NCI-H446 treated with DMSO at 0.1 percent for 48 hours (cell line): ENCODE results near the gene ACSS2.

Source experiments
- DNase-seq: peaks from one replicate; lab custom pipeline; 2025; lab: John Stamatoyannopoulos, UW

ACSS2 gene

GRCh38 chr20:34915749-34916455 is 39.5 kb downstream of the ACSS2 start:
- DNase-seq, result no peak

DNA sequence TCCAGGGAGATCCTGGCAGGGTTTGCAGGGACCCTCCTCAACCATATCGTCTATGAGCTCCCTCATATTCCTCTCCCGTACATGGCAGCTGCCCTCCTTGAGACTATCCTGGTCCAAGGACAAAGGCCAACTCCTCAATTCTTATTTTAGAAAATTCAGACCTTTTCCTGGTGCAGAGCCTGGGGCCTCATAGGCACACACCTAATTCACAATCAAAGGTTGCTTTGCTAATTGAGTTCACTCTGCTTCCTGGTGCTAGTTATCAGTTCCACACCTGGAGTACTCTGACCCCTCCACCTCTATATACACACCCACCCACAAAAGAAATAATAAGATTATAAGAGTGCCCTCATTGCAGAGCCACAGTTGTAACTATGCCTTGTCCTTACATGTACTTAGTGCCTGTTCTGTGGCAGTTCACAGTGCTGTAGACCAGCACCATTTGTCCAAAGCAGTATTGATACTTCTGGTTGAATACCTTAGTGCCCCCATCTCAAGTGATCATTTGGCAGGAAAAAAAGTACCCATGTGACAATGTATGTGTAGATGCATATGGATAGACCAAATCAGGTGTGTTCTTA is 40.5 kb downstream of the ACSS2 start:
- DNase-seq, result no peak

- DNase-seq, result no peak
Measured at GRCh38 chr20:34920055-34920454, 43.6 kb downstream of the ACSS2 start.

DNA sequence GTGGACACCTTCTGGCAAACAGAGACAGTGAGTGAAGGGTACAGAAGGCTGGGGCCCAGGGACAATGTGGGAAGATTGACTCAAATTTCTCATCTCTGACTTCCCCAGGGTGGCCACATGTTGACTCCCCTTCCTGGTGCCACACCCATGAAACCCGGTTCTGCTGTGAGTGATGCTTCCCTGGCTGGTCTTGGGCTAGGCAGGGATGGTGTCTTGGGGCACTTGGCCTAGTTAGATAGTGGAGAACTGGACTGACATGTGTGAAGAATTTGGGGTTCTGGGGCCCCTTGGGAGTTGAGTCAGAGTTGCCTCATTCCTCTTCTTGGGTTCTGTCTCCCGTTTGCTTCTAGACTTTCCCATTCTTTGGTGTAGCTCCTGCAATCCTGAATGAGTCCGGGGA is 45.0 kb downstream of the ACSS2 start:
- DNase-seq, result no peak

GRCh38 chr20:34922654-34923381 is 46.4 kb downstream of the ACSS2 start:
- no peak for DNase-seq

- no peak for DNase-seq
Measured at GRCh38 chr20:34923414-34923813, 47.0 kb downstream of the ACSS2 start.

DNA sequence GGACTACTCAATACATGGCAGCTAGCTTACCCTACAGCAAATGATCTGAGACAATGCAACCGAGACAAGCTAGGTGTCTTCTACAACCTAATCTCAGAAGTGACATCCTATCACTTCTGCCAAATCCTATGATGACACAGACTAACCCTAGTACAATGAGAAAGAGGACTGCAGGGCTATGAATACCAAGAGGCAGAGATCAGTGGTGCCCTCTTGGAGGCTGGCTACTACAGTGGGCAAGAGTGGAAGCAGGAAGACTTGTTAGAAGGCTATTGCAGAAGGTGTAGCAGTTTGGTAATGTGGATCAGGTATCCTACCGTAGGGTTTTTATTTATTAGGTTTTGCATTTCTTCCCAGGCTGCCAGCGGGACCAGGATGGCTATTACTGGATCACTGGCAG is 48.9 kb downstream of the ACSS2 start:
- DNase-seq, result no peak

DNA sequence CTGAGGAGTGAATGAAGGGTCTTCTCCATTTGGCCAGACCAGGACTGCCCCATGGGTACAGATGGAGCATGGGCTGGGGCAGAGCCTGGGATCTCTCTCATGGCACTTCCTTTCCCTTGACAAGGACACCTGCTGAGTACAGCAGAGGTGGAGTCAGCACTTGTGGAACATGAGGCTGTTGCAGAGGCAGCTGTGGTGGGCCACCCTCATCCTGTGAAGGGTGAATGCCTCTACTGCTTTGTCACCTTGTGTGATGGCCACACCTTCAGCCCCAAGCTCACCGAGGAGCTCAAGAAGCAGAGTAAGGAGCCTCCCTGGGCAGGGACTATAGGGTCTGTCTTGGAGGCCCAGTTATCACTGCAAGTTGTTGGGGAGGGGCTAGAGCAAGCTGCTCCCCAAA is 49.6 kb downstream of the ACSS2 start:
- no peak for DNase-seq

DNA sequence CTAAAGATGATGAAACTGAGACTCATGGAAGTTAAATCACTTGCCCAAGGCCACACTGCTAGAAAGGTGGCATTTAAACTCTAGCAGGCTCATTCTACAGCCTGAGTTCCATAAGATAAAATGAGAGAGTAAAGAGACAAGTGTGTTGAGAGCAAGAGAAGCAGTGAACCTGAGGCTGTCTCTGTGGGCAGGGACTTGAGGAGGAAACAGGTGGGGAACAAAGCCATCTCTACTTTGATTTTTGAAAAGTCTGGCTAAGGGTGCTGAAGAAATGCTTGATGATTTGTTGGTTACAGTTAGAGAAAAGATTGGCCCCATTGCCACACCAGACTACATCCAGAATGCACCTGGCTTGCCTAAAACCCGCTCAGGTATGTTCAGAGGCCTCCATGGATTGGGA is 50.2 kb downstream of the ACSS2 start:
- no peak for DNase-seq

DNA sequence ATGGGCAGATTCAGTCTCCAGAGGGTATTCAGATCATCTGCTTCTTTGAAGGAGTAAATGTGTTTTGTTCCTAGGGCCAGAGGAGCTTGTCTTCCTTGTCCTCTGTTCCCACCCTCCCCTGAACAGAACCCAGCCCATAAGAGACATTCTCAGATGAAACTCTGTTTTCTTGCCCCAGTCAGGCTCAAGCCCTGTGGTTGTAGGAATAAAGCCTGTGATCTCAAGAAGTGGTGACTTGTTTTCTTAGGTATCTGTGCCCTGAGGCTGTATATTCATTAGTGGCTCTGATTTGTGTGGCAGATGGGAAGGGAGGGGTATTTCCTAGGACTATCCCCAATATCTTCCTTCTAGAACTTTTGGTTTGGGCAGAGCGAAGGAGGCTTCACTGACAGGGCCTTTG is 51.3 kb downstream of the ACSS2 start:
- no peak for DNase-seq

DNA sequence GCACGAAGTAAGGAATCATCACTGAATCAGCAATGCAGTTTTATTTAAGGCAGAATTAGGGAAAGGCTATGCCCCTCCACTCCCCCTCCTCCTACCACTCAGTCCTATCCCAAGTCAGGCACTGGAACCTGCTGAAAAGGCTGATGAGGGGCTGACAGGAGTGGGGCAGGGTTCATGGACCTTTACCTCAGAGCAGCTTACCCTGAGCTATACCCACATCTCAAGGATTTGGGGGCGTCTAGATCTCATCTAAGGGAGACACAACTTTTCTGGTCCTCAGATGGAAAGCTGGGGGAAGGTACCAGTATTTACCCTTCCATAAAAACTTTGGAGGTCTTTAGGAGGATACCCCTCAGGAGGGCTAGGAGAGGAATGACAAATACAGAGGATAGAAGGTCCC is 52.0 kb downstream of the ACSS2 start:
- DNase-seq, result no peak

DNA sequence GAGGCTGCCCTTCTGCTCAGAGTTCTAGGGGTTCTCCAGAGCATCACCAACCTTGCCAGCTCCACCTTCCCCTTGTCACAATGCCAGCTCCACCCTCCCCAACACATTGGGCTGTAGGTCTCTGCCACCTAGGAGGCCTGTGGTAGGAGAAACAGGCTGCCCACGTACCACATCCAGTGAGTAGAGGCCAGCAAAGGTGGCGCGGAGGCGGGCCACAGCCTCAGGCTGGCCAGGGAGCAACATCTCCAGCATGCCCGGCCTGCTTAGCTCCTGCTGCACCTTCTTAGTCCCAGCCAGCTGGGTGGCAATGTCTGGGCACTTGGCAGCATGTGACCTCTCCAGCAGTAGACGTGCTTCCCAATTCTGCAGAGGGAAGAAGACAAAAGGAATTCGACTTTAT is 55.4 kb downstream of the ACSS2 start:
- no peak for DNase-seq

DNA sequence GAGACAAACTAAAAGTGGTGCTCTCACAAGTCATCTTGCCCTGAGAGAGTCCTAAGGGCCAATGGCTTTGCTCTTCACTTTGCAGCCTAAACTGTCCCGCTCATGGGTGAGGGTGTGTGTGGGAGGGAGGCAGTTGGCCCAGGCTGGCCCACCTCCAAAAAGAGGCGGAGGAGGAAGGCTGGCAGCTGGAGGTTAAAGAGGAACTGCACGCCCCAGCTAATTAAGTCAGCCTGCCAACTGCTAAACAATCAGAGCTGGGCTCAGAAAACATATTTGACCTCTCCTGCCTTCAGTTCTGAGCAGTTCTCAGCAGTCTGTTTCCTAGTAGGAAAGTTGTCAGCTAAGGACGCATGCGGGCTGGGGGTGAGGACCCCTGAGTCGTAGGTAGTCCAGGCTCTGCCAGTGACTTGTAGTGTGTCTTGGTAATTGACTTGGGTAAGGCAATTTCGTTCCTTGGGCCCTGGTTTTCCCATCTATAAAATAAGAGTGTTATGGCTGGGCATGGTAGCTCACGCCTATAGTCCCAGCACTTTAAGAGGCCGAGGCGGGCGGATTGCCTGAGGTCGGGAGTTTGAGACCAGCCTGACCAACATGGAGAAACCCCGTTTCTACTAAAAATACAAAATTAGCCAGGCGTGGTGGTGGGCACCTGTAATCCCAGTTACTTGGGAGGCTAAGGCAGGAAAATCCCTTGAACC is 62.2 kb downstream of the ACSS2 start:
- DNase-seq, result peak; percentile 81

DNA sequence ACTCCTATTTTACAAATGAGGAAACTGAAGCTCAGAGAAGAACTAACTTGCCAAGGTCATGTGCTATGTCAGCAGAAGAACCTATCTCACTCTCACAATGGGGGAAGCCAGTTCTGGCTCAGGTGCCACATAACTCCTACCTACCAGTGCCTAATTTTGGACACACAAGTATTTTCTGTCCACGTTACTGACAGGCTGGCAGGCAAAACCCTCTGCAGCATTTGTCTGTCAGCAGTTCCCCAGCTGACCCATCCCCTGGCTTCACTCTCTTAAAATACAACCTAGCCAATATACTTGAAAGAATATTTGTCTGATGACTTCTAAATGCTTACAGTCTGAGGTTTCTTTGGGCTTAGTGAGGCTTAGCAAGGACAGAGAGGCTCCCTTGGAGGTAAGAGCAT is 63.7 kb downstream of the ACSS2 start:
- no peak for DNase-seq

DNA sequence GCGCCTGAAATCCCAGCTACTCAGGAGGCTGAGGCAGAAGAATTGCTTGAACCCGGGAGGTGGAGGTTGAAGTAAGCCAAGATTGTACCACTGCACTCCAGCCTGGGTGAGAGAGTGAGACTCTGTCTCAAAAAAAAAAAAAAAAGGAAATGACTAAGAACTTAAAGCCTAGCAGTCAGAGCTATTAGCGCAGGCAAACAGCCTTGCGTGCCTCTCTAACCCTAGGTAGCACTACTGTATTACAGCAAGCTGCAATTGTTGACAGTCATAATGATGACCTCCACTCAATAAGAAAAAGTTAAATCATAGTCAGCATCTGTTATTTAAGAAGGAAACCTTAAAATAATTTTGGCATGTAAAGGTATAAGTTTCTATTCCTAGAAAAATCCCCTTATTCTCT is 64.8 kb downstream of the ACSS2 start:
- DNase-seq, result no peak

DNA sequence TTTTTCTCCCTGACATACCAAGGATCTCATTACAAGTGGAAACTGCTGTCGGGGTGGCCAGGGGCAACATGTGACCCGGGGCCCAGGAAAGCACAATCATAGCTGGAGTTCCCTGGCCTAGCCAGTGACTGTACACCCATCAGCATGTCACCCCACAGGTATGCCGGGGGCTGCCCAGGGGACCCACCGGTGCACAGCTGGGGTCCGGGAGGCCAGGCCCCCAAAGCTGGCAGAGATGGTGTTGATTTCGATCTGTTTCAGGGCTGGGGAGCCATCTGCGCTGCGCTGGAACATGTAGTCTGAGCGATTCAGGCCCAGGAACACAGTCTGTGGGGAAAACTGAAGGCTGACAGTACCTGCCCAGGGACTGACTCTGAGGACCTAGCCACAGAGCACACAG is 65.9 kb downstream of the ACSS2 start:
- DNase-seq, result no peak

DNA sequence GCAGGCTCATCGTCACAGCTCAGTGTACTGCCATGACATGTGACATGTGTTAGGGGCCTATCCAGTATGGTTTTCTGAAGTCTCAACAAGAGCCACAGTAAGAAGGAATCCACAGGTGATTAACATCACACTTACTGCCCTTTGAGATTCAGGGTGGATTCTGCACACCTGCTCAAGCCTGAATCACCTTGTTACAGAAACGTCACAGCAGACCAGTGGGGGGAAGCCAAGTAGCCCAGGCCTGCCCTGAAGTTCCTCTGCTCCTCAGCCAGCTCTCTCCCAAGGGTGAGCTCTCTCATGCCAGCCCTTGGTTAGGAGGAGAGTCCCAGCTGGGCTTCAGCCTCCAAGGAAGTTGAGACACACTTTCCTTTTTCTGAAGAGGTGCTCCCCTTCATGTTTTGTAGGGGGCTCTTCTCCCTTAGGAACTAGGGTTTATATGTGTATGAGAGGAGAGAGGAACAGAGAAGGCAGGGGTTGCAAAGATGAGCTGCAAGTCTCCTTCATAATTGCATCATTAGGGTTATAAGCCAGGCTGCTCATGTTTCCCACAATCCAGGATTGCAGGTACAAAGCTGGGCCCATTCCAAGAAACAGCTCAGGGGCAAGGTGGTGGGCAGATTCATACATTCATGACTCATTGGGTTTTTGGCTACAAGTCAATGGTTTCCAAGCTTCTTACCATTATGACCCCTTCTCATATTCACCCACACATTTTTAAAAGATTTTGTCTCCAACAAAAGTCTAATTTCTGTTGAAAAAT is 67.6 kb downstream of the ACSS2 start:
- DNase-seq, result no peak

DNA sequence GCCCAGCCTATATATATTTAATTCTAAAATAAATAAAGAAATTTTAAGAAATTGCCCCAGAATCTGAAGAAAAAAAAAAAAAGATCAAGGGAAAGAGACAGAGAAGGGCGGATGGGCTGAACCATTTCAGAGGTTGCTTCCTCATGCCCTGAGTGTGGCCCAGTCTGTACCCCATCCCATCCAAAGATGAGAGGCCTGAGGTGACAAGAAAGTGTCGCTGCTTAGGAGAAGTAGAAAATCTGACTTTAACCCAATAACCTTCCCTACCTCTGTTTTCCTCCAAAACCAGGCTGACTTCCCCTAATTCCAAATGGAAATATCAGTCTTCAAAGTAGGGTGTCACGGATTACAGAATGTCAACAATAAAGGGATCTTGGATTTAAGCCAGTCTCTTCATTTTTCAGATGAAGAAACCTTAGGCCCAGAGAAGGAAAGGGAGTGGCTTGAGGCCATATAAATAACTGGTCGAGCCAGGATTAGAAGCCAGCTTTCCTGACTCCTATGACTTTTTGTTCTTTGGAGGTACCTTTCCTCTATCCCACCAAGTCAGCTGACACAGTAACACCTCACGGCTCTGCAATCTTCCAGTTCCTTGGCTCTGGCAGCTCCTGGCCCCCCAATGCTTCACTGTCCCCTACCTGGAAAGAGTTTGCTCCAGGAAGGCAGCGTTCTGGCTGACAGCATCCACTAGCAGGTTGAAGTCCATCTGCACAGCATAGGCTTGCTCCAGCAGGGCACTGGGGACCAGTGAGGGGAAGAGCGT is 69.1 kb downstream of the ACSS2 start:
- DNase-seq, result no peak

- no peak for DNase-seq
Measured at GRCh38 chr20:34946661-34947060, 70.2 kb downstream of the ACSS2 start.

GRCh38 chr20:34947336-34947735 is 70.9 kb downstream of the ACSS2 start:
- no peak for DNase-seq

- no peak for DNase-seq
Measured at GRCh38 chr20:34948030-34948429, 71.6 kb downstream of the ACSS2 start.
